HG03097 (cell line): ENCODE measurements around the gene FOXE3.

Experiments
- ATAC-seq: cut with Tn5 transposase; IDR thresholded peaks from one replicate; pipeline ENCODE4 v1.9.1; 2021; ENCODE audit not compliant: unreplicated experiment, low FRiP score

Gene FOXE3

DNA sequence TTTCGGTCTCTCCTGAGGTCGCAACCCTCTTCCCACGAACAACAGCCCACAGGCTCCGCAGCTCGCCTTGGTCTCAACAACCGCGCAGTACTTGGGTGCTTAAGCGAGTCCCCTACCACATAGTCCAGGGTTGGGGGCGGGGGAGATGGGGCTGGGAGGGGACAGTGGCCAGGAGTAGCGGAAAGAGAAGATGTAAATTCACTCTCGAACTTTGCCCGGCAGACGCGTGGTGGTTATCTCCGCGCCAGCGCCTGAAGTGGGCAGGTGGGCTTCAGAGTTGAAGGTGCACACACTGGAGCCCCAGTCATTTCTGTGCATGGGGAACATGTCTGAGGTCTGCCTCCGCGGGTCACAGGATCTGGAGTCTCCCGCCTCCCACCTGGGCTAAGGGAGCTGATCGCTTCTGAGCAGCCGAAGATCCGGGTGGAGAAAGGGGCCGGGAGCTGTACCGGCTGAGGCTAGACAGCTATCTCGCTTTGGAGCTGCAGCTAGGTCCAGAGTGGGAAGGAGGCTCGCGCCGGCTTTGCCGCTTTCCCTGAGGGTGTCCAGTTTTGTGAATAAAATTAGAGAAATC is 17.5 kb downstream of the FOXE3 start:
- ATAC-seq, result no peak

GRCh38 chr1:47434051-47434842 is 18.2 kb downstream of the FOXE3 start:
- no peak for ATAC-seq

DNA sequence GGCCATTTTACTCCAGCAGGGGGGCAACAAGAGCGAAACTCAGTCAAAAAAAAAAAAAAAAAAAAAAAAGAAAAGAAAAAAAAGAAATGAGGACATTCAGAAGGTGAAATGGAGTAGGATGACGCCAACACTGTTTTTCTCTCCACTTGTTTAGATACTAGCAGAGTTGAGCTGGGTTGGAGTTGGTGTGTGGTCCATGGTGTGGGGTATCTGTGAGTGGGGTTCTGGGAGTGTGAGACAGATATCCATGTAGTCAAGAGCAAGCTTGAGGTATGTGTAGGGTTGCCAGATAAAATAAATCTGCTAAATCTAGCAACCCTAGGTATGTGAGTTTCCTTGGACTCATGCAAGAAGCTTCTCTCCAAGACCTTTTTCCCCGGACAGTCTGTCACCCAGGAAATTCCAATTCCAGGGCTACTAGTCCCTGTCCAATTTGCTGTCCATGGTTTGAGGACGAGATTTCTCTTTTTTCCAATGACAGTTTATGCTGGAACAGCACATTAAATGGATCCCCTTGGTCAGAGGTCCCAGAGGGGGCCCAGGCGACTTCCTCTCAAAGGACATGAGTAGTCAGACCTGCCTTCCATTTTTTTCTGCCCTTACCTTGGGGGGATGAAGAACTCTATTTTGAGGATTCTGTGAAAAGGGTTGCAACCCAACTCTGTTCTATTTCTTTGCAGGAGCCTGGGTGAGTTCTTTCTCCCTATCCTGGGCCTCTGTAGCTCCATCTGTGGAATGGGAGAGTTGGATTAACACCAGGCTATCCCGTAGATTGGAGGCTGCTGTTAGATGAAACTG is 19.6 kb downstream of the FOXE3 start:
- ATAC-seq, result no peak

GRCh38 chr1:47436304-47436978 is 20.4 kb downstream of the FOXE3 start:
- ATAC-seq, result no peak

GRCh38 chr1:47436979-47437446 is 20.9 kb downstream of the FOXE3 start:
- ATAC-seq, result peak; percentile 7

- ATAC-seq, result peak; percentile 78
Measured at GRCh38 chr1:47437447-47438164, 21.5 kb downstream of the FOXE3 start, which contains the start of gene FOXD2. Gene FOXD2 (plus strand): TSS chr1:47438044. CDS start chr1:47438136, 92 bp downstream.

DNA sequence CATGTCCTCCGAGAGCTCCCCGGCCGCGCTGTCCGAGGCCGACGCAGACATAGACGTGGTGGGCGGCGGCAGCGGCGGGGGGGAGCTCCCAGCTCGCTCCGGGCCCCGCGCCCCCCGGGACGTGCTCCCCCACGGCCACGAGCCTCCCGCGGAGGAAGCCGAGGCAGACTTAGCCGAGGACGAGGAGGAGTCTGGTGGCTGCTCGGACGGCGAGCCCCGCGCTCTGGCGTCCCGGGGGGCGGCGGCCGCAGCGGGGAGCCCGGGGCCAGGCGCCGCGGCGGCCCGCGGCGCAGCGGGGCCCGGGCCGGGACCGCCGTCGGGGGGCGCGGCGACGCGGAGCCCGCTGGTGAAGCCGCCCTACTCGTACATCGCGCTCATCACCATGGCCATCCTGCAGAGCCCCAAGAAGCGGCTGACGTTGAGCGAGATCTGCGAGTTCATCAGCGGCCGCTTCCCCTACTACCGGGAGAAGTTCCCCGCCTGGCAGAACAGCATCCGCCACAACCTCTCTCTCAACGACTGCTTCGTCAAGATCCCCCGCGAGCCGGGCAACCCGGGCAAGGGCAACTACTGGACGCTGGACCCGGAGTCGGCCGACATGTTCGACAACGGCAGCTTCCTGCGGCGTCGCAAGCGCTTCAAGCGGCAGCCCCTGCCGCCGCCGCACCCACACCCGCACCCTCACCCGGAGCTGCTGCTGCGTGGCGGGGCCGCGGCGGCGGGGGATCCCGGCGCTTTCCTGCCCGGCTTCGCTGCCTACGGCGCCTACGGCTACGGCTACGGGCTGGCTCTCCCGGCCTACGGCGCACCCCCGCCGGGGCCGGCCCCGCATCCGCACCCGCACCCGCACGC is 22.3 kb downstream of the FOXE3 start:
- ATAC-seq, result peak; percentile 6

DNA sequence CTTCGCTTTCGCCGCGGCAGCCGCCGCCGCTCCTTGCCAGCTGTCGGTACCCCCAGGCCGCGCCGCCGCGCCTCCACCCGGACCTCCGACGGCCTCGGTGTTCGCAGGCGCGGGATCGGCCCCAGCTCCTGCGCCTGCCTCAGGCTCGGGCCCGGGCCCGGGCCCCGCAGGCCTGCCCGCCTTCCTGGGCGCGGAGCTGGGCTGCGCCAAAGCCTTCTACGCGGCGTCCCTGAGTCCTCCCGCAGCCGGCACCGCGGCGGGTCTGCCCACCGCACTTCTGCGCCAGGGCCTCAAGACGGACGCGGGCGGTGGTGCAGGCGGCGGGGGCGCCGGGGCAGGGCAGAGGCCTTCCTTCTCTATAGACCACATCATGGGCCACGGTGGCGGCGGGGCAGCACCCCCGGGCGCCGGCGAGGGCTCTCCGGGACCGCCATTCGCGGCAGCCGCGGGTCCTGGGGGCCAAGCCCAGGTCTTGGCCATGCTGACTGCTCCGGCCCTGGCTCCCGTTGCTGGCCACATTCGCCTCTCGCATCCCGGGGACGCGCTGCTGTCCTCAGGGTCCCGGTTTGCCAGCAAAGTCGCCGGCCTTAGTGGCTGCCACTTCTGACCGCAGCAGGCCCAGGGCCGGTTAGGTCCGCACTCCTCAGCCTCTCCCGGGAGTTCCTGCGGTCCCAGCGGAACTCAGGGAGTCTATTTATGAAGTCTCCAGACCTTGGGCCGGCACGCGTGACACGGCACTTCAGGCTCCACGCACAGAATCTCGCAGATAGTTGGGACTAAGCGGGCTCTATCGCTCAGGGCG is 23.1 kb downstream of the FOXE3 start:
- ATAC-seq, result no peak

DNA sequence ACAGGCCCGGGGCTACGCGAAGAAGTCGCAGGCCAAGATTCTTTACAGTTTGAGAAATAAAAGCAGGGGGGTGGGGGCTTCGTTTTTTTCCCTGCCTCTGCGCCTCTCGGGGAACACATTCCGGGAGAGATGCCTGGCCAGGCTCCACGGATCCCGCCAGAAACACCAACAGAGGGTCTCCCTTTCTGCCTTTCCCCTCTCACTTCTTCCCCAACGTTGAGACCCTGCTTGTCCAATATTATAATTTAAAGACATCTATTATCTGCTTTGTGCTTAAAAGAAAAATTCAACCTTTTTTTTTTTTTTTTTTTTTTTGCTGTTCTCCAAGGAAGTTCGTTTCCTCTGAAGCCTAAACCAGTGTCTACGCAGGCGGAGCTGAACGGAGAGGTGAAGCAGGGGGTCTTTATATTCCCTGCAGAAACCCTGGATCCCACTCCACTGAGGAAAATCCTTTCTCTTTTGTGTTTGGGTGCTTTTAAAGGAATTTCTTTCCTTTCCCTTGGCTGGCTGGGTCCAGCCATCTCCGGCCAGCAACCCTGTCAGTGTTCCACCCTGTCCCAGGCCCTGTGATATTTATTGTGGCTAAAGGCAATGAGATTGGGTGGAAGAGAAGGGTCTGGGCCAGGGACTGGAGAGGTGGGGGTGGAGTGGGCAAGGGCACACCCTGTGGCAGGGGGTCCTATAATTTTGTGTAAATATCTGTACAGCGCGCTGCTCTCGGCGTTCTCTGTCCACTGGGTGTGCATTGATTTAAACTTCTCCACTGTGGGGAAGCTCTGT is 23.9 kb downstream of the FOXE3 start:
- no peak for ATAC-seq

GRCh38 chr1:47440599-47441081 is 24.6 kb downstream of the FOXE3 start:
- no peak for ATAC-seq

DNA sequence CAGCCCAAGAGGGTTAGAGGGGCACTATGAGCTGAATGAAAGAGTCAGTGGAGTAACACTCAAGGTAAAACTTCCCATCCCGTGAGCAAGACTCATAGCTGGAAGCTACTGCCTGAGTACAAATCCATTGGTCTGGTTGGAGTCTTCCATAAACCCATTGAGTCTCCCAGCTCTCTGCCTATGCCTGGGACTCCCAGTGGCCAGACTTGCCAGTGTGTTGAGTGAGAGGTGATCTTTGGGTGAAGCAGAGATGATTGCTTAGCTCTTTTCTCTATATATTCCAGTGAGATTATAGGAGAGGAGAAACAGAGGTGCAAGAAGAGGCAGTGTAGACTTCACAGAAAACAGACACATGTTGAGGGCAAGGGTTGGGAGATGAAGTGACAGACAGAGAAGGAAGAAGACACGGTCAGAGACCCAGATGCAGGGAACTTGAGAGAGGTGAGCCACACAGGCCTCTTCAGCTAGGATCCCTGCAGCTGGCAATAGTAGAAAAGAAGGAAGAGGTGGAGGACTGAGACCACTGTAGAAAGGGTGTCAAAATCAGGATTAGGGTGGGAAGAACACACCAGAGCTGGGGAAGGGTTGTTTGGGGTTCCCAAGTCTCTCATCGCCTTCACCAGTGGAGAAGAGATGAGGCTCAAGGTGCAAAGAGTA is 25.5 kb downstream of the FOXE3 start:
- no peak for ATAC-seq

GRCh38 chr1:47442202-47442601 is 26.1 kb downstream of the FOXE3 start:
- no peak for ATAC-seq

- ATAC-seq, result no peak
Measured at GRCh38 chr1:47442842-47443529, 26.9 kb downstream of the FOXE3 start.

- no peak for ATAC-seq
Measured at GRCh38 chr1:47443530-47444296, 27.6 kb downstream of the FOXE3 start.

DNA sequence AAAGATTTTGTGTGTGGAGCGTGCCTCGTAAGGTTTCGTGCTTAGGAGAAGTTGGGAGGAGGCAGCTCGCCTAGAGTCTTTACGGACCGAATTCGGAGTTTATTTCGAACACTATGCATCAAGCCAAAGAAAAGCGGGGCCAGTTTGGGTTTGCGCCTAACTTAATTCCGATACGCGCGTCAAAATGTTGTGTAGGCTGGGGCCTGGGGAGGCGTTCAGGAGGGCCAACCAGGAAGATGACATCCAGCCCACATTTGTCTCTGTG is 28.1 kb downstream of the FOXE3 start:
- no peak for ATAC-seq
